Naive thymus-derived CD4-positive, alpha-beta T cell (primary cell): ENCODE data around the gene SPON1. TPM values are rescaled to one million over a fixed set of nuclear protein-coding genes. Genes with fewer than 3 reads are reported as not detected.
"Not testable (repeated sequence)": the region's sequence is repeated elsewhere in the genome, so short reads cannot be mapped to it uniquely, and the experiment has no call there.

Source experiments
- ATAC-seq: fragments of 150-1000 bp; cut with Tn5 transposase; 2 replicates; pipeline ENCODE4 v1.10.0; 2021; ENCODE audit warnings: mild to moderate bottlenecking, moderate library complexity
- CTCF ChIA-PET: fragments of 350-600 bp; sonication (Branson Sonifier 250); formaldehyde crosslinking; loops from one replicate; lab custom pipeline; 2021; ENCODE audit warnings: antibody characterized with exemption; lab: Charles Lee
- POLR2A ChIA-PET: fragments of 350-600 bp; sonication (Branson Sonifier 250); formaldehyde crosslinking; loops from one replicate; lab custom pipeline; 2021; ENCODE audit warnings: antibody characterized with exemption, inconsistent platforms; lab: Charles Lee
- DNase-seq, 9 donors: peaks; one replicate each; pipeline versions ENCODE4 v3.0.0 to v3.0.0-alpha.2; 2020 to 2022; ENCODE audit warnings: mixed read lengths in 1 of 9
- H3K27ac ChIP-seq: one replicate; pipeline ENCODE4 v1.7.0; 2013; ENCODE audit warnings: mild to moderate bottlenecking, low read depth, low read length, moderate library complexity
- H3K27me3 ChIP-seq, 2 donors: one replicate each; pipeline ENCODE4 v1.7.0; 2013; ENCODE audit warnings: low read length in 2 of 2, mild to moderate bottlenecking in 2 of 2, moderate library complexity in 2 of 2; ENCODE audit not compliant: control insufficient read depth in 2 of 2, insufficient read depth in 2 of 2
- H3K36me3 ChIP-seq, 3 experiments: 1 replicate in 2 of 3; 2 replicates in 1 of 3; pipeline ENCODE4 v1.7.0; 2013; ENCODE audit warnings: low read length in 3 of 3, mild to moderate bottlenecking in 3 of 3, moderate library complexity in 1 of 3; ENCODE audit not compliant: insufficient read depth in 3 of 3, control insufficient read depth in 2 of 3
- H3K4me1 ChIP-seq, 2 donors: one replicate each; pipeline ENCODE4 v1.7.0; 2013; ENCODE audit warnings: low read length in 2 of 2, mild to moderate bottlenecking in 2 of 2, moderate library complexity in 1 of 2; ENCODE audit not compliant: control insufficient read depth in 2 of 2, insufficient read depth in 2 of 2
- H3K4me3 ChIP-seq: 2 replicates; pipeline ENCODE4 v1.7.0; 2013; ENCODE audit warnings: mild to moderate bottlenecking, low read length
- H3K9me3 ChIP-seq, 3 experiments: 1 replicate in 2 of 3; 2 replicates in 1 of 3; pipeline ENCODE4 v1.7.0; 2013; ENCODE audit warnings: low read length in 3 of 3; ENCODE audit not compliant: control insufficient read depth in 2 of 3
- H3K27ac Mint-ChIP-seq, 9 donors: one replicate each; pipeline ENCODE4 v1.8.0; 2020 to 2022; ENCODE audit warnings: mixed read lengths in 9 of 9, mild to moderate bottlenecking in 8 of 9, moderate library complexity in 5 of 9, inconsistent platforms in 2 of 9
- H3K27me3 Mint-ChIP-seq, 5 donors: one replicate each; pipeline ENCODE4 v1.8.0; 2021 to 2022; ENCODE audit warnings: mixed read lengths in 5 of 5, mild to moderate bottlenecking in 1 of 5
- H3K36me3 Mint-ChIP-seq, 5 donors: one replicate each; pipeline ENCODE4 v1.8.0; 2020 to 2022; ENCODE audit warnings: mixed read lengths in 5 of 5, mild to moderate bottlenecking in 3 of 5, inconsistent platforms in 1 of 5
- H3K4me1 Mint-ChIP-seq, 7 donors: one replicate each; pipeline ENCODE4 v1.8.0; 2020 to 2022; ENCODE audit warnings: mixed read lengths in 7 of 7, mild to moderate bottlenecking in 3 of 7, inconsistent platforms in 1 of 7
- H3K4me3 Mint-ChIP-seq, 10 donors: one replicate each; pipeline ENCODE4 v1.8.0; 2020 to 2022; ENCODE audit warnings: mild to moderate bottlenecking in 10 of 10, mixed read lengths in 10 of 10, moderate library complexity in 6 of 10, inconsistent platforms in 2 of 10
- H3K9me3 Mint-ChIP-seq, 11 donors: one replicate each; pipeline ENCODE4 v1.8.0; 2020 to 2022; ENCODE audit warnings: mixed read lengths in 11 of 11, mild to moderate bottlenecking in 4 of 11, inconsistent platforms in 1 of 11, moderate library complexity in 1 of 11
- intact Hi-C, 2 donors: fragments of 100-400 bp; cut with micrococcal nuclease; formaldehyde crosslinking; loops; one replicate each; pipeline ENCODE4 v1.15.1; 2023
- polyA plus RNA-seq, 2 donors: library from polyadenylated mRNA; unstranded; fragments of 300-500 nt; fragmentation: Illumina TruSeq; gene quantifications; one replicate each; pipeline ENCODE4 v1.2.3, GENCODE V29; 2021
- total RNA-seq, 6 experiments: library from RNA in 5 of 6; stranded (reverse) in 5 of 6; gene quantifications; 1 replicate in 5 of 6; 2 replicates in 1 of 6; pipeline ENCODE4 v1.2.3 and lab custom pipeline; 2021 to 2026

The SPON1 gene
- total and polyA plus RNA-seq, 7 experiments from 2014 or later, result 0.35 to 20.8 (median 1.6) TPM

- H3K9me3 ChIP-seq, intact Hi-C loops, H3K36me3 Mint-ChIP-seq, H3K27me3 Mint-ChIP-seq, POLR2A ChIA-PET, H3K4me1 ChIP-seq, H3K4me3 ChIP-seq, DNase-seq, H3K27ac ChIP-seq, H3K4me3 Mint-ChIP-seq, H3K36me3 ChIP-seq, H3K27me3 ChIP-seq, ATAC-seq: not testable (repeated sequence)
- Mint-ChIP-seq H3K9me3 (peaks cover 0 to 11% (median 3%) of the 10 kb centered on the region in 11 donors), H3K27ac (peak overlapping the region in 1 of 9 donors; percentile 25), H3K4me1 (peaks cover 0 to 11% (median 5%) of the 10 kb centered on the region in 7 donors)
- CTCF ChIA-PET, result interaction anchor here (0.6 kb wide), 1 partner anchor 1438 kb away, joined by 4 read pairs; no protein-coding TSS in a partner anchor
Measured at GRCh38 chr11:14173679-14174078, 211.2 kb downstream of the SPON1 start.

DNA sequence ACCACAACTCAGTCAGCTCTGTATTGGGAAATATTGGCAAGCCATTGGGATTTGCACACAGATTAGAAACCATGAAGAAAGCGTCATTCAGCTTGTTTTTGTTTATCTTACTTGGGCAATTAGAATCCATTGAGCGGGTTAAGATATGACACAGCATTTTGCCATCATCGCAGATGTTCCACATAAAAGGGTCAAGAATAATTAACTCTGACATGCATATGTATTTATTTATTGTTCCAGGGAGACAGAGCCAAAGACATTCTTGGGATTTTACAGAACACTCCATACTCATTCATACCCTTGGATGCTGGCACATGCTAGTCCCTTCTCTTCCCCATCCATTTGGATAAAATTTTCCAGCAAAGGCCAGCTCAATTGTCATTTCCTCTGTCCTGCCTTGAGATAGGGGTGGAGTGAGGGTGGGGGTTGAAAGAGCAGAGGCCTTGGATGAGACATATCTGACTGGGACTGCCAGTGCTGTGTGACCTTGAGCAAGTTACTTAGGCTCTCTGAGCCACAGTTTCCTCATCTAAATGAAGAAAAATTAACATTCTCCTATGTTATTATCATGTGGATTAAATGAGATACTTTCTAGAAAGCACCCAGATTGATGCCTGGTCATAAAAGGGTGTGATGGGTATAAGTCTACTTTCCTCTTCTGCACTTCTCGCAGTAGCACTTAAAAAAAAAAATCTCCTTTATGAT, 216.7 kb downstream of the SPON1 start:
- peaks cover 0 to 9% (median 0%) of the 10 kb centered on the region in 5 donors for H3K27me3 Mint-ChIP-seq
- Histone ChIP-seq H3K27me3 (no peaks in the 10 kb centered on the region), H3K4me1 (no peaks in the 10 kb centered on the region), H3K36me3 (no peaks in the 10 kb centered on the region), H3K27ac (no peak overlapping the region), H3K9me3 (no peaks in the 10 kb centered on the region), H3K4me3 (no peak overlapping the region)
- H3K4me3 Mint-ChIP-seq, result no peak overlapping the region
- ChIA-PET CTCF (interaction anchor here (0.5 kb wide), 1 partner anchor 407 kb away, joined by 3 read pairs; no protein-coding TSS in a partner anchor), POLR2A (no interaction called here)
- DNase-seq (no peak), ATAC-seq (no peak)
- peaks cover 0 to 11% (median 5%) of the 10 kb centered on the region in 7 donors for H3K4me1 Mint-ChIP-seq
- H3K27ac Mint-ChIP-seq, result no peak overlapping the region
- intact Hi-C loops, result no loop called here
- peaks cover 0 to 6% (median 0%) of the 10 kb centered on the region in 11 donors for H3K9me3 Mint-ChIP-seq
- H3K36me3 Mint-ChIP-seq, result no peaks in the 10 kb centered on the region

DNA sequence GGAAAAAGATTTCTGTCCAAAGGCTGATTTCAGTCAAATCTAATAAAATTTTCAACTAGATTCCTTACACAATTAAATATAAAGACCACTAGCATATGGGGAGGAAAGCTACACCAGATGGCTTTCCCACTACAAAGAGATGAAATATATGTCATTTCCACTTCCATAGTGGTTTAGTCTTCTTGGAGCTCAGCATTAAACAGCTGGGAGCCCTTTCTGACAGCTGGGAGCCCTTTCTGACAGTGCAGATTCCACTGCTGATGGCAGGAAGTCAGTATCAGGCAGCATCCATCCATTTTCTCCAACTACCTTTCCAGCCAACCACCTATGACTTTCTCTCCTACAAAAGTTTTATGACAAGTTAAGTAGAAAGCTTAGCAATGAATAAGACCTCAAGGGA, 218.6 kb downstream of the SPON1 start:
- H3K9me3 ChIP-seq, result no peaks in the 10 kb centered on the region
- Mint-ChIP-seq H3K4me3 (no peak overlapping the region), H3K27ac (no peak overlapping the region), H3K9me3 (peaks cover 0 to 2% (median 0%) of the 10 kb centered on the region in 11 donors), H3K36me3 (peaks cover 0 to 9% (median 0%) of the 10 kb centered on the region in 5 donors), H3K27me3 (peaks cover 0 to 9% (median 0%) of the 10 kb centered on the region in 5 donors), H3K4me1 (peaks cover 0 to 11% (median 2%) of the 10 kb centered on the region in 7 donors)
- no peaks in the 10 kb centered on the region for H3K36me3 ChIP-seq
- intact Hi-C loops, result no loop called here
- no peak for ATAC-seq
- DNase-seq, result no peak
- H3K4me3 ChIP-seq, result no peak overlapping the region
- no peak overlapping the region for H3K27ac ChIP-seq
- ChIA-PET CTCF (no interaction called here), POLR2A (no interaction called here)
- H3K4me1 ChIP-seq, result no peaks in the 10 kb centered on the region
- H3K27me3 ChIP-seq, result no peaks in the 10 kb centered on the region

DNA sequence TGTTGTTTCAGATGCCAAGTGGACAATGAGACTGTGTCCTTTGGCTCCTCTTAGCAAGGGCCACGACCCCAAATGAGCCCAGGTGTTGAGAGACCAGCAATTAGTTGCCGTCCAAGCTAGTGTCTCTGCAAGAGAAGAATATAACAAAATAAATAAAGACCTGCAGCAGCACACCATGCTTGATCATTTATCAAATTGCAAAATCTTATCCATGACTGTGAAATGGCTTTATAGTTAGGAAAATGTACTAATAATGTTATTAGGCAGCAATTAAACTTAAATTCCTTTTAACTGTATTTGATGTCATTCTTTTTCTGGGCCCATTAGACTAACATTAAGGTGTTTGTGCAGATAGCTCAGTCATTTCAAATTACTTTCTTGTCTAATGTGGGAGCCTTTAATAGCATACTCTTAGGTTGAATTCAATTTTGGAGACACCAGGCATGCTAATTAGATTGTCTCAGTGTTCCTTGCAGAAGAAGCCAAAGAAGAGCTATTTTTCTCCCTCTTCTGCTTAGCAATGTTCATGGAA, 220.4 kb downstream of the SPON1 start:
- ATAC-seq, result no peak
- peaks cover 0 to 2% (median 0%) of the 10 kb centered on the region in 7 donors for H3K4me1 Mint-ChIP-seq
- peaks cover 0 to 9% (median 0%) of the 10 kb centered on the region in 5 donors for H3K27me3 Mint-ChIP-seq
- H3K9me3 ChIP-seq, result no peaks in the 10 kb centered on the region
- H3K4me3 ChIP-seq, result no peak overlapping the region
- H3K27me3 ChIP-seq, result no peaks in the 10 kb centered on the region
- peaks cover 0 to 1% (median 0%) of the 10 kb centered on the region in 11 donors for H3K9me3 Mint-ChIP-seq
- peaks cover 0 to 12% (median 0%) of the 10 kb centered on the region in 5 donors for H3K36me3 Mint-ChIP-seq
- CTCF ChIA-PET, result no interaction called here
- POLR2A ChIA-PET, result no interaction called here
- no peak for DNase-seq
- H3K4me3 Mint-ChIP-seq, result no peak overlapping the region
- H3K27ac Mint-ChIP-seq, result no peak overlapping the region
- H3K4me1 ChIP-seq, result no peaks in the 10 kb centered on the region
- intact Hi-C loops, result no loop called here
- H3K36me3 ChIP-seq, result no peaks in the 10 kb centered on the region
- H3K27ac ChIP-seq, result no peak overlapping the region

DNA sequence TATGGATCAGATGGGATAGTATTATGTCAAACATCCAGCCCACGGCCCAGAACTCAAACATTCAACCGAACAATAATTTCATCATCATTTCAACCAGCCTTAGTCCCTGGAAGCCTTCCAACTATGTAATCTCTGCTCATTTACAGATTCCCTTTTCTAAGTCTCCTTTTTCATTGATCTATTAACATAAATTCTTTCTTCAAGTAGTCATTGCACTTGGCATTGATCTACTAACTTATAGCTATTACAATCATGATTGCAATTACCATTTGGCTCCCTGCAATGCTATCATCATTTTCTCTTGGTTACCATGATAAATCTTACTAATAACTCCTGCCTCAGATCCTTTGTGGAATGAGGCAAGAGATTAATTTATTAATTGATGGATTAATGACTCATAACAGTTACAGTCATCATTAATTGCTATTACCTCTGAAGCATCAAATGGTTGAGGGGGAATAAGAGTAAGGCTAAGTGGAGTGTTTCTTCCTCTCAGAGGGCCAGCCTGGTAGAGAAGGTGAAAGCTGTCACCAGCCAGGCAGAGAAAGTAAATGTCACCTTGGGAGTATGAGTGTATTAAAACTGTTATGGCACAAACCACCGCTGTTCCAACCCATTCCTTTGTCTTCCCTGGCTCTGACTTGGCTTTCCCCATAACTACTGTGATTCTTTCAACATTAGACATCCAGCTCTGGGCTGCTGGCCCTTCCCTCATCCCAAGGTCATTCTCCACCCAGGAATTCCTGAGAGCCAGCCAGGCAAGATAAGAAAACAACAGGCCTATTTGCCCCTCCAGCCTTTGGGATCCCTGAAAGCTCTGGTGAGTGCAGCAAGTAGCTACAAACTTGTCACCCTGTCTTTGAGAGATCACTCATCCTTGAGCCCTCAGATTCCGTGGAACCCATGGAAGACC, 221.8 kb downstream of the SPON1 start:
- ChIA-PET POLR2A (no interaction called here), CTCF (no interaction called here)
- Histone ChIP-seq H3K4me1 (no peaks in the 10 kb centered on the region), H3K36me3 (no peaks in the 10 kb centered on the region), H3K27ac (no peak overlapping the region), H3K9me3 (no peaks in the 10 kb centered on the region), H3K4me3 (no peak overlapping the region), H3K27me3 (no peaks in the 10 kb centered on the region)
- H3K27me3 Mint-ChIP-seq, result peaks cover 0 to 9% (median 0%) of the 10 kb centered on the region in 5 donors
- H3K27ac Mint-ChIP-seq, result no peak overlapping the region
- no peak for ATAC-seq
- no peaks in the 10 kb centered on the region for H3K9me3 Mint-ChIP-seq
- peaks cover 0 to 12% (median 0%) of the 10 kb centered on the region in 5 donors for H3K36me3 Mint-ChIP-seq
- no peak overlapping the region for H3K4me3 Mint-ChIP-seq
- DNase-seq, result no peak
- intact Hi-C loops, result no loop called here
- peaks cover 0 to 2% (median 0%) of the 10 kb centered on the region in 7 donors for H3K4me1 Mint-ChIP-seq

- H3K27ac ChIP-seq, result no peak overlapping the region
- H3K9me3 ChIP-seq, result no peaks in the 10 kb centered on the region
- H3K4me1 Mint-ChIP-seq, result peaks cover 0 to 2% (median 0%) of the 10 kb centered on the region in 7 donors
- H3K4me1 ChIP-seq, result no peaks in the 10 kb centered on the region
- H3K4me3 ChIP-seq, result no peak overlapping the region
- no peaks in the 10 kb centered on the region for H3K9me3 Mint-ChIP-seq
- POLR2A ChIA-PET, result no interaction called here
- H3K36me3 ChIP-seq, result no peaks in the 10 kb centered on the region
- H3K27me3 Mint-ChIP-seq, result peaks cover 0 to 3% (median 0%) of the 10 kb centered on the region in 5 donors
- ATAC-seq, result no peak
- no peaks in the 10 kb centered on the region for H3K27me3 ChIP-seq
- DNase-seq, result no peak
- H3K4me3 Mint-ChIP-seq, result no peak overlapping the region
- CTCF ChIA-PET, result interaction anchor here (0.7 kb wide), 1 partner anchor 37 kb away, joined by 3 read pairs; no protein-coding TSS in a partner anchor
- no peak overlapping the region for H3K27ac Mint-ChIP-seq
- peaks cover 0 to 12% (median 0%) of the 10 kb centered on the region in 5 donors for H3K36me3 Mint-ChIP-seq
- intact Hi-C loops, result no loop called here
Measured at GRCh38 chr11:14185461-14185860, 222.9 kb downstream of the SPON1 start.
